ENCODE data around the gene DNAJB6.

- TF ChIP-seq EZH2phosphoT487 (conservative IDR thresholded peaks at IDR 0.05; ENCODE audit: low read length) (no peak), CTCF (IDR thresholded peaks at IDR 0.05; ENCODE audit: insufficient read depth, low read length, poor library complexity, severe bottlenecking) (no peak)
Measured at GRCh38 chr7:157318015-157318706, 18.6 kb upstream of the DNAJB6 start.
